ENCODE results near the gene B4GALT4. TPM values are rescaled to one million over a fixed set of nuclear protein-coding genes. Genes with fewer than 3 reads are reported as not detected.
"Not testable (repeated sequence)": the region's sequence is repeated elsewhere in the genome, so short reads cannot be mapped to it uniquely, and the experiment has no call there.

Gene B4GALT4
- total RNA-seq, 1 donor from 2014 or later = 14.8 TPM

GRCh38 chr3:119255214-119255613, 14.5 kb upstream of the B4GALT4 start:
- no peaks in the 10 kb centered on the region for H3K36me3 Mint-ChIP-seq (ENCODE audit: low read depth)
- intact Hi-C loops (cut with micrococcal nuclease) = no loop called here
- no peak overlapping the region for H3K27ac Mint-ChIP-seq
- peaks cover 18% of the 10 kb centered on the region for H3K27me3 Mint-ChIP-seq
- no peaks in the 10 kb centered on the region for H3K4me1 Mint-ChIP-seq
- H3K9me3 Mint-ChIP-seq = no peaks in the 10 kb centered on the region
- H3K4me3 Mint-ChIP-seq = no peak overlapping the region
- no peak for DNase-seq

GRCh38 chr3:119245778-119246177, 5.1 kb upstream of the B4GALT4 start:
- peaks cover 8% of the 10 kb centered on the region for H3K4me1 Mint-ChIP-seq
- no peaks in the 10 kb centered on the region for H3K36me3 Mint-ChIP-seq (ENCODE audit: low read depth)
- peaks cover 8% of the 10 kb centered on the region for H3K27me3 Mint-ChIP-seq
- no peak for DNase-seq
- H3K9me3 Mint-ChIP-seq = peaks cover 9% of the 10 kb centered on the region
- no peak overlapping the region for H3K27ac Mint-ChIP-seq
- intact Hi-C loops (cut with micrococcal nuclease) = no loop called here
- no peak overlapping the region for H3K4me3 Mint-ChIP-seq

- Mint-ChIP-seq H3K27ac (no peak overlapping the region), H3K36me3 (ENCODE audit: low read depth) (no peaks in the 10 kb centered on the region), H3K27me3 (no peaks in the 10 kb centered on the region), H3K9me3 (no peaks in the 10 kb centered on the region), H3K4me1 (peaks cover 19% of the 10 kb centered on the region), H3K4me3 (no peak overlapping the region)
- DNase-seq = no peak
- intact Hi-C loops (cut with micrococcal nuclease) = no loop called here
Observed at GRCh38 chr3:119243712-119244111, 3.0 kb upstream of the B4GALT4 start.

GRCh38 chr3:119243058-119243529, 2.4 kb upstream of the B4GALT4 start:
- H3K27ac Mint-ChIP-seq; DNase-seq; H3K4me3 Mint-ChIP-seq; H3K36me3 Mint-ChIP-seq (ENCODE audit: low read depth); intact Hi-C loops (cut with micrococcal nuclease); H3K9me3 Mint-ChIP-seq; H3K27me3 Mint-ChIP-seq: not testable (repeated sequence)
- H3K4me1 Mint-ChIP-seq = peaks cover 19% of the 10 kb centered on the region

GRCh38 chr3:119242387-119243057, 1.8 kb upstream of the B4GALT4 start:
- H3K4me3 Mint-ChIP-seq; H3K27me3 Mint-ChIP-seq; H3K9me3 Mint-ChIP-seq; intact Hi-C loops (cut with micrococcal nuclease); H3K36me3 Mint-ChIP-seq (ENCODE audit: low read depth); H3K27ac Mint-ChIP-seq: not testable (repeated sequence)
- H3K4me1 Mint-ChIP-seq = peaks cover 20% of the 10 kb centered on the region
- DNase-seq = peak; percentile 49

- peak overlapping the region; percentile 82 for H3K27ac Mint-ChIP-seq
- no peaks in the 10 kb centered on the region for H3K9me3 Mint-ChIP-seq
- no peak for DNase-seq
- H3K27me3 Mint-ChIP-seq = no peaks in the 10 kb centered on the region
- peaks cover 18% of the 10 kb centered on the region for H3K36me3 Mint-ChIP-seq (ENCODE audit: low read depth)
- H3K4me3 Mint-ChIP-seq = peak overlapping the region; percentile 88
- intact Hi-C loops (cut with micrococcal nuclease) = loop anchor here (1.0 to 2.0 kb wide), 3 partner anchors 21 to 223 kb away; partner anchors contain the start of genes IGSF11 and TMEM39A
- H3K4me1 Mint-ChIP-seq = peaks cover 40% of the 10 kb centered on the region
Observed at GRCh38 chr3:119240101-119240590, 532 bp downstream of the B4GALT4 start.

- Mint-ChIP-seq H3K4me1 (peaks cover 45% of the 10 kb centered on the region), H3K9me3 (no peaks in the 10 kb centered on the region), H3K36me3 (ENCODE audit: low read depth) (peaks cover 25% of the 10 kb centered on the region), H3K27me3 (no peaks in the 10 kb centered on the region), H3K27ac (peak overlapping the region; percentile 82), H3K4me3 (peak overlapping the region; percentile 88)
- intact Hi-C loops (cut with micrococcal nuclease) = loop anchor here (5.0 kb wide), 2 partner anchors 398 to 438 kb away; partner anchors contain the start of gene COX17
- DNase-seq = no peak
Observed at GRCh38 chr3:119239206-119239820, 1.4 kb downstream of the B4GALT4 start.

GRCh38 chr3:119238363-119238762, 2.3 kb downstream of the B4GALT4 start:
- Mint-ChIP-seq H3K4me1 (peaks cover 45% of the 10 kb centered on the region), H3K4me3 (peak overlapping the region; percentile 58), H3K9me3 (no peaks in the 10 kb centered on the region), H3K36me3 (ENCODE audit: low read depth) (peaks cover 30% of the 10 kb centered on the region), H3K27ac (no peak overlapping the region), H3K27me3 (no peaks in the 10 kb centered on the region)
- no peak for DNase-seq
- intact Hi-C loops (cut with micrococcal nuclease) = loop anchor here (5.0 kb wide), 2 partner anchors 399 to 439 kb away; partner anchors contain the start of gene COX17

GRCh38 chr3:119237299-119237698, 3.4 kb downstream of the B4GALT4 start:
- DNase-seq = no peak
- peaks cover 38% of the 10 kb centered on the region for H3K36me3 Mint-ChIP-seq (ENCODE audit: low read depth)
- no peak overlapping the region for H3K4me3 Mint-ChIP-seq
- intact Hi-C loops (cut with micrococcal nuclease) = loop anchor here (5.0 kb wide), 2 partner anchors 400 to 440 kb away; partner anchors contain the start of gene COX17
- no peak overlapping the region for H3K27ac Mint-ChIP-seq
- no peaks in the 10 kb centered on the region for H3K9me3 Mint-ChIP-seq
- H3K4me1 Mint-ChIP-seq = peaks cover 47% of the 10 kb centered on the region
- H3K27me3 Mint-ChIP-seq = no peaks in the 10 kb centered on the region

- no peak overlapping the region for H3K27ac Mint-ChIP-seq
- peaks cover 51% of the 10 kb centered on the region for H3K4me1 Mint-ChIP-seq
- no peak overlapping the region for H3K4me3 Mint-ChIP-seq
- no peaks in the 10 kb centered on the region for H3K27me3 Mint-ChIP-seq
- peak; percentile 70 for DNase-seq
- peaks cover 42% of the 10 kb centered on the region for H3K36me3 Mint-ChIP-seq (ENCODE audit: low read depth)
- no peaks in the 10 kb centered on the region for H3K9me3 Mint-ChIP-seq
- intact Hi-C loops (cut with micrococcal nuclease) = loop anchor here (5.0 kb wide), 2 partner anchors 401 to 441 kb away; partner anchors contain the start of gene COX17
Observed at GRCh38 chr3:119236756-119237155, 3.9 kb downstream of the B4GALT4 start.

- intact Hi-C loops (cut with micrococcal nuclease) = loop anchor here (5.0 kb wide), 2 partner anchors 402 to 442 kb away; partner anchors contain the start of gene COX17
- Mint-ChIP-seq H3K4me3 (no peak overlapping the region), H3K4me1 (peaks cover 48% of the 10 kb centered on the region)
Observed at GRCh38 chr3:119235151-119235550, 5.5 kb downstream of the B4GALT4 start.

GRCh38 chr3:119234610-119235009, 6.1 kb downstream of the B4GALT4 start:
- peaks cover 59% of the 10 kb centered on the region for H3K36me3 Mint-ChIP-seq (ENCODE audit: low read depth)
- intact Hi-C loops (cut with micrococcal nuclease) = loop anchor here (5.0 kb wide), 2 partner anchors 403 to 443 kb away; partner anchors contain the start of gene COX17

More at GRCh38 chr3:119235151-119235550, 5.5 kb downstream of the B4GALT4 start:
- DNase-seq = no peak
- H3K27me3 Mint-ChIP-seq = no peaks in the 10 kb centered on the region
- H3K36me3 Mint-ChIP-seq (ENCODE audit: low read depth) = peaks cover 54% of the 10 kb centered on the region
- peak overlapping the region; percentile 45 for H3K27ac Mint-ChIP-seq
- no peaks in the 10 kb centered on the region for H3K9me3 Mint-ChIP-seq

GRCh38 chr3:119230745-119231144, 9.9 kb downstream of the B4GALT4 start:
- Mint-ChIP-seq H3K4me1 (peaks cover 26% of the 10 kb centered on the region), H3K27me3 (no peaks in the 10 kb centered on the region), H3K27ac (no peak overlapping the region), H3K9me3 (no peaks in the 10 kb centered on the region), H3K4me3 (no peak overlapping the region), H3K36me3 (ENCODE audit: low read depth) (peaks cover 74% of the 10 kb centered on the region)
- intact Hi-C loops (cut with micrococcal nuclease) = no loop called here
- DNase-seq = no peak

More at GRCh38 chr3:119234610-119235009, 6.1 kb downstream of the B4GALT4 start:
- H3K4me1 Mint-ChIP-seq = peaks cover 43% of the 10 kb centered on the region
- no peak for DNase-seq
- no peaks in the 10 kb centered on the region for H3K9me3 Mint-ChIP-seq
- no peak overlapping the region for H3K4me3 Mint-ChIP-seq
- no peaks in the 10 kb centered on the region for H3K27me3 Mint-ChIP-seq
- H3K27ac Mint-ChIP-seq = peak overlapping the region; percentile 45

GRCh38 chr3:119230071-119230470, 10.6 kb downstream of the B4GALT4 start:
- intact Hi-C loops (cut with micrococcal nuclease) = no loop called here
- no peak overlapping the region for H3K4me3 Mint-ChIP-seq
- H3K4me1 Mint-ChIP-seq = peaks cover 19% of the 10 kb centered on the region
- peak; percentile 44 for DNase-seq
- H3K36me3 Mint-ChIP-seq (ENCODE audit: low read depth) = peaks cover 67% of the 10 kb centered on the region
- H3K27ac Mint-ChIP-seq = no peak overlapping the region
- H3K9me3 Mint-ChIP-seq = no peaks in the 10 kb centered on the region
- H3K27me3 Mint-ChIP-seq = no peaks in the 10 kb centered on the region
